CD4-positive, CD25-positive, alpha-beta regulatory T cell (primary cell): ENCODE measurements around the gene COL7A1. TPM values are rescaled to one million over a fixed set of nuclear protein-coding genes. Genes with fewer than 3 reads are reported as not detected.
A peak's percentile ranks its signal among the peaks of the same experiment; 100 is the strongest.
"Not testable (repeated sequence)": the region's sequence is repeated elsewhere in the genome, so short reads cannot be mapped to it uniquely, and the experiment has no call there.

Experiments used
- ATAC-seq, 2 donors: fragments of 150-1000 bp; cut with Tn5 transposase; one replicate each; pipeline ENCODE4 v1.10.0; 2021; ENCODE audit warnings: low read depth in 2 of 2, moderate number of reproducible peaks in 2 of 2, moderate library complexity in 1 of 2
- DNase-seq, 3 donors: peaks; one replicate each; pipeline versions ENCODE4 v3.0.0 to v3.0.0-alpha.2; 2012 to 2022; ENCODE audit warnings: mixed read lengths in 1 of 3
- H3K27ac ChIP-seq: one replicate; pipeline ENCODE4 v1.7.0; 2013; ENCODE audit warnings: mild to moderate bottlenecking, low read length; ENCODE audit not compliant: insufficient read depth, poor library complexity, severe bottlenecking
- H3K27me3 ChIP-seq: one replicate; pipeline ENCODE4 v1.7.0; 2013; ENCODE audit warnings: low read length; ENCODE audit not compliant: control insufficient read depth, insufficient read depth
- H3K36me3 ChIP-seq: one replicate; pipeline ENCODE4 v1.7.0; 2013; ENCODE audit warnings: mild to moderate bottlenecking, low read length, moderate library complexity; ENCODE audit not compliant: control insufficient read depth, insufficient read depth
- H3K4me1 ChIP-seq: 2 replicates; pipeline ENCODE4 v1.7.0; 2013; ENCODE audit warnings: mild to moderate bottlenecking, low read length; ENCODE audit not compliant: insufficient read depth, control insufficient read depth, poor library complexity, severe bottlenecking
- H3K4me3 ChIP-seq: one replicate; pipeline ENCODE4 v1.7.0; 2013; ENCODE audit warnings: low read depth, mild to moderate bottlenecking, low read length, moderate library complexity
- H3K9me3 ChIP-seq, 2 experiments: 1 replicate in 1 of 2; 2 replicates in 1 of 2; pipeline ENCODE4 v1.7.0; 2013; ENCODE audit warnings: low read length in 2 of 2, mild to moderate bottlenecking in 1 of 2, moderate library complexity in 1 of 2; ENCODE audit not compliant: control insufficient read depth in 2 of 2
- H3K27ac Mint-ChIP-seq, 3 donors: one replicate each; pipeline ENCODE4 v1.8.0; 2020 to 2022; ENCODE audit warnings: mild to moderate bottlenecking in 3 of 3, mixed read lengths in 3 of 3, moderate library complexity in 2 of 3
- H3K27me3 Mint-ChIP-seq: one replicate; pipeline ENCODE4 v1.8.0; 2022; ENCODE audit warnings: mild to moderate bottlenecking, mixed read lengths
- H3K36me3 Mint-ChIP-seq: one replicate; pipeline ENCODE4 v1.8.0; 2020; ENCODE audit warnings: mixed read lengths
- H3K4me1 Mint-ChIP-seq, 4 donors: one replicate each; pipeline ENCODE4 v1.8.0; 2020 to 2022; ENCODE audit warnings: mixed read lengths in 4 of 4, mild to moderate bottlenecking in 1 of 4
- H3K4me3 Mint-ChIP-seq, 4 donors: one replicate each; pipeline ENCODE4 v1.8.0; 2020 to 2022; ENCODE audit warnings: mild to moderate bottlenecking in 4 of 4, mixed read lengths in 4 of 4, moderate library complexity in 3 of 4
- H3K9me3 Mint-ChIP-seq, 7 donors: one replicate each; pipeline ENCODE4 v1.8.0; 2020 to 2022; ENCODE audit warnings: mixed read lengths in 7 of 7, mild to moderate bottlenecking in 3 of 7, moderate library complexity in 2 of 7
- polyA plus RNA-seq, 4 donors: library from polyadenylated mRNA; unstranded; fragments of 300-500 nt; fragmentation: Illumina TruSeq; gene quantifications; one replicate each; pipeline ENCODE4 v1.2.3, GENCODE V29; 2021
- total RNA-seq: library from RNA; stranded (reverse); gene quantifications from one replicate; pipeline ENCODE4 v1.2.3, GENCODE V29; 2022

COL7A1 gene
- total and polyA plus RNA-seq, 5 donors from 2014 or later: 1.1 TPM; not detected in 4

- no peaks in the 10 kb centered on the region for H3K27me3 ChIP-seq
- H3K9me3 ChIP-seq: no peaks in the 10 kb centered on the region
- H3K4me3 ChIP-seq: no peak overlapping the region
- H3K4me1 ChIP-seq: peaks cover 19% of the 10 kb centered on the region
- Mint-ChIP-seq H3K4me1 (peaks cover 4 to 26% (median 8%) of the 10 kb centered on the region in 4 donors), H3K27ac (peak overlapping the region; percentile 12 to 78 (median 38)), H3K4me3 (peak overlapping the region; percentile 63 to 92 (median 86)), H3K9me3 (no peaks in the 10 kb centered on the region), H3K36me3 (no peaks in the 10 kb centered on the region), H3K27me3 (no peaks in the 10 kb centered on the region)
- DNase-seq: no peak
- no peak for ATAC-seq
- H3K36me3 ChIP-seq: no peaks in the 10 kb centered on the region
- H3K27ac ChIP-seq: peak overlapping the region; percentile 42
These were observed 39.0 kb downstream of the COL7A1 start for GRCh38 chr3:48555949-48556795.

GRCh38 chr3:48555231-48555948 lies 39.7 kb downstream of the COL7A1 start:
- ATAC-seq (no peak), DNase-seq (no peak)
- Histone ChIP-seq H3K4me3 (no peak overlapping the region), H3K27ac (no peak overlapping the region), H3K4me1 (peaks cover 19% of the 10 kb centered on the region), H3K27me3 (no peaks in the 10 kb centered on the region), H3K9me3 (no peaks in the 10 kb centered on the region), H3K36me3 (no peaks in the 10 kb centered on the region)
- no peaks in the 10 kb centered on the region for H3K36me3 Mint-ChIP-seq
- no peaks in the 10 kb centered on the region for H3K27me3 Mint-ChIP-seq
- peaks cover 4 to 26% (median 8%) of the 10 kb centered on the region in 4 donors for H3K4me1 Mint-ChIP-seq
- H3K9me3 Mint-ChIP-seq: no peaks in the 10 kb centered on the region
- H3K4me3 Mint-ChIP-seq: peak overlapping the region; percentile 53 to 83 (median 71)
- H3K27ac Mint-ChIP-seq: peak overlapping the region in 1 of 3 donors; percentile 57

GRCh38 chr3:48553886-48554845 lies 41.0 kb downstream of the COL7A1 start:
- no peak for ATAC-seq
- Histone ChIP-seq H3K9me3 (no peaks in the 10 kb centered on the region), H3K27ac (no peak overlapping the region), H3K36me3 (no peaks in the 10 kb centered on the region), H3K4me1 (peaks cover 19% of the 10 kb centered on the region), H3K27me3 (no peaks in the 10 kb centered on the region), H3K4me3 (no peak overlapping the region)
- no peaks in the 10 kb centered on the region for H3K9me3 Mint-ChIP-seq
- no peak overlapping the region for H3K27ac Mint-ChIP-seq
- no peaks in the 10 kb centered on the region for H3K36me3 Mint-ChIP-seq
- peaks cover 4 to 26% (median 8%) of the 10 kb centered on the region in 4 donors for H3K4me1 Mint-ChIP-seq
- H3K4me3 Mint-ChIP-seq: peak overlapping the region in 1 of 4 donors; percentile 53
- no peak for DNase-seq
- H3K27me3 Mint-ChIP-seq: no peaks in the 10 kb centered on the region

GRCh38 chr3:48553361-48553760 lies 41.8 kb downstream of the COL7A1 start:
- no peak for ATAC-seq
- Mint-ChIP-seq H3K27me3 (no peaks in the 10 kb centered on the region), H3K9me3 (no peaks in the 10 kb centered on the region), H3K4me3 (no peak overlapping the region), H3K27ac (no peak overlapping the region), H3K4me1 (peaks cover 3 to 28% (median 8%) of the 10 kb centered on the region in 4 donors), H3K36me3 (no peaks in the 10 kb centered on the region)
- no peak for DNase-seq
- Histone ChIP-seq H3K9me3 (no peaks in the 10 kb centered on the region), H3K4me1 (peaks cover 22% of the 10 kb centered on the region), H3K36me3 (no peaks in the 10 kb centered on the region), H3K4me3 (no peak overlapping the region), H3K27ac (no peak overlapping the region), H3K27me3 (no peaks in the 10 kb centered on the region)

GRCh38 chr3:48552111-48552951 lies 42.8 kb downstream of the COL7A1 start:
- H3K27me3 Mint-ChIP-seq: no peaks in the 10 kb centered on the region
- peaks cover 0 to 24% (median 3%) of the 10 kb centered on the region in 4 donors for H3K4me1 Mint-ChIP-seq
- DNase-seq: no peak
- peaks cover 14% of the 10 kb centered on the region for H3K4me1 ChIP-seq
- no peaks in the 10 kb centered on the region for H3K9me3 Mint-ChIP-seq
- no peaks in the 10 kb centered on the region for H3K27me3 ChIP-seq
- no peaks in the 10 kb centered on the region for H3K36me3 Mint-ChIP-seq
- H3K9me3 ChIP-seq: no peaks in the 10 kb centered on the region
- H3K4me3 ChIP-seq: no peak overlapping the region
- no peak overlapping the region for H3K27ac Mint-ChIP-seq
- no peak for ATAC-seq
- H3K36me3 ChIP-seq: no peaks in the 10 kb centered on the region
- H3K27ac ChIP-seq: no peak overlapping the region
- H3K4me3 Mint-ChIP-seq: no peak overlapping the region

- not testable (repeated sequence) for H3K27me3 ChIP-seq, H3K36me3 Mint-ChIP-seq, H3K36me3 ChIP-seq, H3K27ac ChIP-seq, ATAC-seq, H3K9me3 Mint-ChIP-seq, H3K4me3 Mint-ChIP-seq, H3K27me3 Mint-ChIP-seq, H3K4me3 ChIP-seq, DNase-seq, H3K9me3 ChIP-seq, H3K27ac Mint-ChIP-seq
- H3K4me1 ChIP-seq: peaks cover 10% of the 10 kb centered on the region
- H3K4me1 Mint-ChIP-seq: peaks cover 0 to 20% (median 1%) of the 10 kb centered on the region in 4 donors
These were observed 43.5 kb downstream of the COL7A1 start for GRCh38 chr3:48551651-48552050.
